Activated CD8-positive, alpha-beta memory T cell treated with anti-CD3 and anti-CD28 coated beads, Interleukin-2, amount 50 U/mL, for 24 hours (primary cell): ENCODE data around the gene GRIN2A.

ENCODE experiments used
- DNase-seq: peaks from one replicate; pipeline ENCODE4 v3.0.0-alpha.2; 2020; ENCODE audit errors: extremely low read depth

The GRIN2A gene

GRCh38 chr16:9969580-9969979, 212.6 kb downstream of the GRIN2A start:
- no peak for DNase-seq

GRCh38 chr16:9966569-9967157, 215.6 kb downstream of the GRIN2A start:
- no peak for DNase-seq

- no peak for DNase-seq
Measured at GRCh38 chr16:9965079-9965478, 217.1 kb downstream of the GRIN2A start.

GRCh38 chr16:9964426-9964825, 217.8 kb downstream of the GRIN2A start:
- DNase-seq: no peak

- DNase-seq: no peak
Measured at GRCh38 chr16:9957433-9957832, 224.8 kb downstream of the GRIN2A start.

GRCh38 chr16:9957002-9957401, 225.2 kb downstream of the GRIN2A start:
- DNase-seq: no peak

GRCh38 chr16:9955677-9956076, 226.6 kb downstream of the GRIN2A start:
- DNase-seq: no peak

GRCh38 chr16:9953908-9954570, 228.2 kb downstream of the GRIN2A start:
- no peak for DNase-seq

GRCh38 chr16:9950658-9951057, 231.6 kb downstream of the GRIN2A start:
- no peak for DNase-seq

GRCh38 chr16:9949396-9949795, 232.8 kb downstream of the GRIN2A start:
- no peak for DNase-seq

- DNase-seq: no peak
Measured at GRCh38 chr16:9948933-9949332, 233.3 kb downstream of the GRIN2A start.

- DNase-seq: no peak
Measured at GRCh38 chr16:9946022-9946720, 236.1 kb downstream of the GRIN2A start.

GRCh38 chr16:9943121-9943520, 239.1 kb downstream of the GRIN2A start:
- no peak for DNase-seq

- no peak for DNase-seq
Measured at GRCh38 chr16:9941245-9941644, 241.0 kb downstream of the GRIN2A start.

- DNase-seq: no peak
Measured at GRCh38 chr16:9934723-9935508, 247.3 kb downstream of the GRIN2A start.

- no peak for DNase-seq
Measured at GRCh38 chr16:9932919-9933653, 249.1 kb downstream of the GRIN2A start.

GRCh38 chr16:9932000-9932399, 250.2 kb downstream of the GRIN2A start:
- no peak for DNase-seq

- DNase-seq: no peak
Measured at GRCh38 chr16:9929836-9930235, 252.4 kb downstream of the GRIN2A start.

GRCh38 chr16:9929313-9929712, 252.9 kb downstream of the GRIN2A start:
- DNase-seq: no peak

GRCh38 chr16:9922441-9922840, 259.8 kb downstream of the GRIN2A start:
- DNase-seq: no peak

GRCh38 chr16:9921997-9922396, 260.2 kb downstream of the GRIN2A start:
- DNase-seq: no peak

- DNase-seq: no peak
Measured at GRCh38 chr16:9919460-9919859, 262.8 kb downstream of the GRIN2A start.
